ENCODE measurements around the gene AVEN.

Gene AVEN

DNA sequence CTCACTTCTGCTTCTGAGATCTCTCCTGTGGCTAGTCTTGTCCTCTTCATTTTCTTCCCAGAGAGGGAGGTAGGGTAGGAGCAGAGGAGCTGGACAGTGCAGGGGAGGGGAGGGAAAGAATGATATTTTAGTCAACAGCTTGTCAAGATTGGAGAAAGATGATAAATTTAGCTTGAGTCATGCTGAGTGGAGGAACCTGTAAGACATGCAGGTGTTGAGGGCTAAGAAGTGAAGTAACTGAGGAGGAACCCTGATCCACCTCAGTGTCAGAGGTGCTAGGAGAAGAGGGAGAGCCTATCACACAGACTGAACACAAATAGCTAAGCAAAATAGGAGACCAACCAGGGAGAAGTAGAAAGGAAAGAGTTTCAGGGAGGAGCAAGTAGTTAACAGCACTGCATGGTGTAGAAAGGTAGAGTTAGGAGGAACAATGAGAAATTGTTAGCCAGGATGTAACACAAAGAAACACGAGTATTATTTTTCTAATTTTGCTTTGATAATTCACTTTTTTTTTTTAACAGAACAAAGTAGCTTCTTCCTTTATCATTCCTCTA is 178.9 kb downstream of the AVEN start:
- H3K27me3 ChIP-seq (replicated peaks in 2 of 5; ENCODE audit: control insufficient read depth in 4 of 5, insufficient read depth in 5 of 5, low read length in 4 of 5): no peaks in the 10 kb centered on the region
- H3K9me3 ChIP-seq (ENCODE audit: control extremely low read depth in 1 of 5, control insufficient read depth in 4 of 5, insufficient read depth in 2 of 5, low read depth in 1 of 5, low read length in 4 of 5): no peaks in the 10 kb centered on the region
- WGBS (ENCODE audit: insufficient coverage): no CpG with 5 or more reads among the region's 1 CpG
- H3K4me1 ChIP-seq (ENCODE audit: control extremely low read depth in 1 of 4, control insufficient read depth in 4 of 4, insufficient read depth in 4 of 4, low read length in 3 of 4): no peaks in the 10 kb centered on the region
- no peak overlapping the region for H3K4me3 ChIP-seq (ENCODE audit: control insufficient read depth in 1 of 7, extremely low read depth in 1 of 7, insufficient read depth in 4 of 7, low read depth in 2 of 7, low read length in 6 of 7)
- peaks cover 0 to 14% (median 0%) of the 10 kb centered on the region in 4 experiments for H3K36me3 ChIP-seq (ENCODE audit: control insufficient read depth in 4 of 4, insufficient read depth in 4 of 4, low read length in 3 of 4)
- no peak for DNase-seq
- ChIA-PET POLR2A (no interaction called here), CTCF (no interaction called here)
- H3K27ac ChIP-seq (ENCODE audit: insufficient read depth in 1 of 2, low read depth in 1 of 2, low read length in 2 of 2, poor library complexity in 1 of 2, severe bottlenecking in 2 of 2): no peak overlapping the region

GRCh38 chr15:33858836-33859235 is 180.2 kb downstream of the AVEN start:
- H3K27ac ChIP-seq (ENCODE audit: insufficient read depth in 1 of 2, low read depth in 1 of 2, low read length in 2 of 2, poor library complexity in 1 of 2, severe bottlenecking in 2 of 2): no peak overlapping the region
- ChIA-PET CTCF (no interaction called here), POLR2A (no interaction called here)
- peaks cover 0 to 11% (median 0%) of the 10 kb centered on the region in 4 experiments for H3K36me3 ChIP-seq (ENCODE audit: control insufficient read depth in 4 of 4, insufficient read depth in 4 of 4, low read length in 3 of 4)
- WGBS (ENCODE audit: insufficient coverage): 95% methylated on average over 4 of the region's 6 CpGs
- no peak overlapping the region for H3K4me3 ChIP-seq (ENCODE audit: control insufficient read depth in 1 of 7, extremely low read depth in 1 of 7, insufficient read depth in 4 of 7, low read depth in 2 of 7, low read length in 6 of 7)
- DNase-seq: no peak
- no peaks in the 10 kb centered on the region for H3K4me1 ChIP-seq (ENCODE audit: control extremely low read depth in 1 of 4, control insufficient read depth in 4 of 4, insufficient read depth in 4 of 4, low read length in 3 of 4)
- H3K9me3 ChIP-seq (ENCODE audit: control extremely low read depth in 1 of 5, control insufficient read depth in 4 of 5, insufficient read depth in 2 of 5, low read depth in 1 of 5, low read length in 4 of 5): no peaks in the 10 kb centered on the region
- H3K27me3 ChIP-seq (replicated peaks in 2 of 5; ENCODE audit: control insufficient read depth in 4 of 5, insufficient read depth in 5 of 5, low read length in 4 of 5): no peaks in the 10 kb centered on the region

DNA sequence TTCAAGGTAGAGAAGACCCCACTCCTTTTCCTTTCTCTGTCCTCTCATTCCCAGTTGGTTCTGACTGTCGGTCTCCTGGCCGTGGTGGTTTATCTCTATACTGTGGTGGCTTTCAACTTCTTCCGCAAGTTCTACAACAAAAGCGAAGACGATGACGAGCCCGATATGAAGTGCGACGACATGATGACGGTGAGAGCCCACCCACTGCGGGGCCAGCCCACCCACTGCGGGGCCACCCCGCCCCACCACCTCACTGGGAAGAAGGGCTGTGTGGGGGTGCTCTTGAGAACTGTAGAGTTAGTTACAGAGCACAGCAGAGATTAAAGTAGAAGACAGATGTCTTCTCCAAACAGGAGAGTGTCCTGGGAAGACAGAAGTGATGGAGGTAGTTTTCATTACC is 181.3 kb downstream of the AVEN start:
- Histone ChIP-seq H3K4me3 (ENCODE audit: control insufficient read depth in 1 of 7, extremely low read depth in 1 of 7, insufficient read depth in 4 of 7, low read depth in 2 of 7, low read length in 6 of 7) (no peak overlapping the region), H3K27ac (ENCODE audit: insufficient read depth in 1 of 2, low read depth in 1 of 2, low read length in 2 of 2, poor library complexity in 1 of 2, severe bottlenecking in 2 of 2) (no peak overlapping the region), H3K27me3 (replicated peaks in 2 of 5; ENCODE audit: control insufficient read depth in 4 of 5, insufficient read depth in 5 of 5, low read length in 4 of 5) (no peaks in the 10 kb centered on the region), H3K9me3 (ENCODE audit: control extremely low read depth in 1 of 5, control insufficient read depth in 4 of 5, insufficient read depth in 2 of 5, low read depth in 1 of 5, low read length in 4 of 5) (no peaks in the 10 kb centered on the region), H3K36me3 (ENCODE audit: control insufficient read depth in 4 of 4, insufficient read depth in 4 of 4, low read length in 3 of 4) (peaks cover 0 to 11% (median 0%) of the 10 kb centered on the region in 4 experiments), H3K4me1 (ENCODE audit: control extremely low read depth in 1 of 4, control insufficient read depth in 4 of 4, insufficient read depth in 4 of 4, low read length in 3 of 4) (no peaks in the 10 kb centered on the region)
- 99% methylated on average over 10 of the region's 13 CpGs for WGBS (ENCODE audit: insufficient coverage)
- no peak for DNase-seq
- POLR2A ChIA-PET: no interaction called here
- CTCF ChIA-PET: no interaction called here

DNA sequence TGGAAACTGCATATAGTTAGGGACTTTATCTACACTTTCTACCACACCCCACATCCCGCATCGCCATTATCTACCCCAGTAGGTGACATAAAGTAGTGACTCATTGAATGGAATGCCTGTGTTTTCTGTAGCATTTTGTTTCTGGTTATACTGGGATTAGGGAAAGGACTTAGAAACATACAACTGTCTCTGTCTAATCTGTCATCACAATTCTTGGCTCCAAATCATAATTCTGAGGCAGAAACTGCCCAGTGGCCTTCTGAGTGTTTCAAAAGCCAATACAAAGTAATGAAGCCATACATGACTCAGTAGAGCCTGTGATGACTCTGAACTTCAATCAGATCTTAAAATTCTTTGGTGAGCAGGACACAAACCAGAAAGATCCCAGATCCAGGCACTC is 186.4 kb downstream of the AVEN start:
- CTCF ChIA-PET: interaction anchor here (1.5 kb wide), 1 partner anchor 24 kb away, joined by 3 read pairs; no protein-coding TSS in a partner anchor

GRCh38 chr15:33852094-33852493 is 186.9 kb downstream of the AVEN start:
- Histone ChIP-seq H3K9me3 (ENCODE audit: control extremely low read depth in 1 of 5, control insufficient read depth in 4 of 5, insufficient read depth in 2 of 5, low read depth in 1 of 5, low read length in 4 of 5) (no peaks in the 10 kb centered on the region), H3K27me3 (replicated peaks in 2 of 5; ENCODE audit: control insufficient read depth in 4 of 5, insufficient read depth in 5 of 5, low read length in 4 of 5) (no peaks in the 10 kb centered on the region), H3K27ac (ENCODE audit: insufficient read depth in 1 of 2, low read depth in 1 of 2, low read length in 2 of 2, poor library complexity in 1 of 2, severe bottlenecking in 2 of 2) (no peak overlapping the region), H3K4me1 (ENCODE audit: control extremely low read depth in 1 of 4, control insufficient read depth in 4 of 4, insufficient read depth in 4 of 4, low read length in 3 of 4) (no peaks in the 10 kb centered on the region), H3K36me3 (ENCODE audit: control insufficient read depth in 4 of 4, insufficient read depth in 4 of 4, low read length in 3 of 4) (peaks cover 0 to 2% (median 0%) of the 10 kb centered on the region in 4 experiments), H3K4me3 (ENCODE audit: control insufficient read depth in 1 of 7, extremely low read depth in 1 of 7, insufficient read depth in 4 of 7, low read depth in 2 of 7, low read length in 6 of 7) (no peak overlapping the region)
- no CpG with 5 or more reads among the region's 1 CpG for WGBS (ENCODE audit: insufficient coverage)
- ChIA-PET POLR2A (no interaction called here), CTCF (interaction anchor here (1.5 kb wide), 1 partner anchor 25 kb away, joined by 3 read pairs; no protein-coding TSS in a partner anchor)
- no peak for DNase-seq

More for the DNA sequence above, 186.4 kb downstream of the AVEN start:
- Histone ChIP-seq H3K9me3 (ENCODE audit: control extremely low read depth in 1 of 5, control insufficient read depth in 4 of 5, insufficient read depth in 2 of 5, low read depth in 1 of 5, low read length in 4 of 5) (no peaks in the 10 kb centered on the region), H3K27ac (ENCODE audit: insufficient read depth in 1 of 2, low read depth in 1 of 2, low read length in 2 of 2, poor library complexity in 1 of 2, severe bottlenecking in 2 of 2) (no peak overlapping the region), H3K36me3 (ENCODE audit: control insufficient read depth in 4 of 4, insufficient read depth in 4 of 4, low read length in 3 of 4) (peaks cover 0 to 2% (median 0%) of the 10 kb centered on the region in 4 experiments), H3K4me3 (ENCODE audit: control insufficient read depth in 1 of 7, extremely low read depth in 1 of 7, insufficient read depth in 4 of 7, low read depth in 2 of 7, low read length in 6 of 7) (no peak overlapping the region), H3K4me1 (ENCODE audit: control extremely low read depth in 1 of 4, control insufficient read depth in 4 of 4, insufficient read depth in 4 of 4, low read length in 3 of 4) (no peaks in the 10 kb centered on the region), H3K27me3 (replicated peaks in 2 of 5; ENCODE audit: control insufficient read depth in 4 of 5, insufficient read depth in 5 of 5, low read length in 4 of 5) (no peaks in the 10 kb centered on the region)
- POLR2A ChIA-PET: no interaction called here
- no peak for DNase-seq
- no CpG with 5 or more reads among the region's 2 CpGs for WGBS (ENCODE audit: insufficient coverage)

DNA sequence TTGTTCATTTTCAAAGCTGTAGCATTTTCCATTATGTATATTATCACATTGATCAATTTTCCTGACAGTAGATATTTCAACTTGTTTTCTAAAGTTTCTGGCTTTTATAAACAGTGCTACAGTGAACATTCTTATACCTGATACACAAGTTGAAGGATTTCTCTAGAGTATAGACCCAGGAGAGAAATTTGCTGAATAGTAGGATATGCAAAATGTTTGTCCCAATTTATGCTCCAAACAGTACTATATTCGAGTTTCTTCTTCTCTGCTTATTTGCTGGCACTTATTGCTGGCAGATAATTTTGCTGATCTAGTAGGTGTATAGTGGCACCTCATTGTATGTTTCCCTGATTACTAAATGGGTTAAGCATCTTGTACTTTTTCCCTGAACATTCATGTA is 187.9 kb downstream of the AVEN start:
- whole genome bisulfite sequencing (ENCODE audit: insufficient coverage): no CpG with 5 or more reads among the region's 1 CpG
- ChIA-PET CTCF (interaction anchor here (0.6 kb wide), 1 partner anchor 36 kb away, joined by 3 read pairs; no protein-coding TSS in a partner anchor), POLR2A (no interaction called here)
- no peak for DNase-seq
- peaks cover 0 to under 1% (median 0%) of the 10 kb centered on the region in 4 experiments for H3K36me3 ChIP-seq (ENCODE audit: control insufficient read depth in 4 of 4, insufficient read depth in 4 of 4, low read length in 3 of 4)
- H3K9me3 ChIP-seq (ENCODE audit: control extremely low read depth in 1 of 5, control insufficient read depth in 4 of 5, insufficient read depth in 2 of 5, low read depth in 1 of 5, low read length in 4 of 5): no peaks in the 10 kb centered on the region
- no peak overlapping the region for H3K27ac ChIP-seq (ENCODE audit: insufficient read depth in 1 of 2, low read depth in 1 of 2, low read length in 2 of 2, poor library complexity in 1 of 2, severe bottlenecking in 2 of 2)
- no peaks in the 10 kb centered on the region for H3K27me3 ChIP-seq (replicated peaks in 2 of 5; ENCODE audit: control insufficient read depth in 4 of 5, insufficient read depth in 5 of 5, low read length in 4 of 5)
- H3K4me3 ChIP-seq (ENCODE audit: control insufficient read depth in 1 of 7, extremely low read depth in 1 of 7, insufficient read depth in 4 of 7, low read depth in 2 of 7, low read length in 6 of 7): no peak overlapping the region
- H3K4me1 ChIP-seq (ENCODE audit: control extremely low read depth in 1 of 4, control insufficient read depth in 4 of 4, insufficient read depth in 4 of 4, low read length in 3 of 4): no peaks in the 10 kb centered on the region

- Histone ChIP-seq H3K36me3 (ENCODE audit: control insufficient read depth in 4 of 4, insufficient read depth in 4 of 4, low read length in 3 of 4) (no peaks in the 10 kb centered on the region), H3K4me1 (ENCODE audit: control extremely low read depth in 1 of 4, control insufficient read depth in 4 of 4, insufficient read depth in 4 of 4, low read length in 3 of 4) (no peaks in the 10 kb centered on the region), H3K4me3 (ENCODE audit: control insufficient read depth in 1 of 7, extremely low read depth in 1 of 7, insufficient read depth in 4 of 7, low read depth in 2 of 7, low read length in 6 of 7) (no peak overlapping the region), H3K27ac (ENCODE audit: insufficient read depth in 1 of 2, low read depth in 1 of 2, low read length in 2 of 2, poor library complexity in 1 of 2, severe bottlenecking in 2 of 2) (no peak overlapping the region), H3K27me3 (replicated peaks in 2 of 5; ENCODE audit: control insufficient read depth in 4 of 5, insufficient read depth in 5 of 5, low read length in 4 of 5) (no peaks in the 10 kb centered on the region), H3K9me3 (ENCODE audit: control extremely low read depth in 1 of 5, control insufficient read depth in 4 of 5, insufficient read depth in 2 of 5, low read depth in 1 of 5, low read length in 4 of 5) (no peaks in the 10 kb centered on the region)
- CTCF ChIA-PET: no interaction called here
- POLR2A ChIA-PET: no interaction called here
- WGBS (ENCODE audit: insufficient coverage): 93% methylated on average over 3 of the region's 3 CpGs
- DNase-seq: no peak
Observed at GRCh38 chr15:33848011-33848410, 191.0 kb downstream of the AVEN start.
